Loucy (cell line): ENCODE results near the gene SPATA3.

Experiments used
- CTCF ChIP-seq: fragments of 200-600 bp; sonication (generic); conservative IDR thresholded peaks from 2 replicates; pipeline ENCODE4 v1.5.1; 2014; ENCODE audit warnings: mild to moderate bottlenecking, antibody characterized with exemption, low read length
- EZH2phosphoT487 ChIP-seq: fragments of 200-600 bp; IDR thresholded peaks from 2 replicates; pipeline ENCODE4 v1.6.1; 2018; ENCODE audit warnings: antibody characterized with exemption, mild to moderate bottlenecking, moderate library complexity, borderline replicate concordance

GRCh38 chr2:230957756-230958391 is 38.0 kb upstream of the SPATA3 start:
- TF ChIP-seq CTCF (no peak), EZH2phosphoT487 (no peak)
